Measurements from ENCODE around the gene CPXM2. TPM values are rescaled to one million over a fixed set of nuclear protein-coding genes. Genes with fewer than 3 reads are reported as not detected.

CPXM2 gene
- total and polyA plus RNA-seq, 10 of the 15 experiments (the other 5 are each of a cell fraction or from before 2014, with no cell fraction given), result 0.08 to 1.1 (median 0.58) TPM

DNA sequence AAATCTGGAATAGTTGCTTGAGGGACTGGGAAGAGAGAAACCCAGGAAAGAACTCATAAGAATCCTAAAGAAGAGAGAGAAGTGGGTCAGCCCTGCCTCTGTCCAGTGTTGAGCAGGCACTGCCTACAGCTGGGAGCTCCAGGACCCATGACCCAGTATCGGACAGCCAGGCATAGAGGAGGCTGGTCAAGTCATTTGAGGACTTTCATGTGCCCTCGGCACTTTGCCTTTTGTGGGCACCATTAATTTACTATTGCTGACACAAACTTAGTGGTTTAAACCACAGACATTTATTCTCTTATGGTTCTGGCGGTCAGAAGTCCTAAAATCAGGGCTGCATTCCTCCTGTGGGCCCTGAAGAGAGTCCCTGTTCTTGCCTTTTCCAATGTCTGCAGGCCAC is 60.3 kb downstream of the CPXM2 start:
- Histone ChIP-seq H4K20me1 (ENCODE audit: control insufficient read depth, insufficient read depth) (no peaks in the 10 kb centered on the region), H3K27me3 (replicated peaks in 1 of 2; ENCODE audit: control insufficient read depth in 2 of 2, insufficient read depth in 2 of 2, low read length in 1 of 2) (no peaks in the 10 kb centered on the region), H2AFZ (ENCODE audit: control insufficient read depth, low read depth, low read length) (no peak overlapping the region), H3K36me3 (ENCODE audit: control insufficient read depth in 2 of 2, insufficient read depth in 2 of 2, low read length in 1 of 2) (no peaks in the 10 kb centered on the region), H3K4me3 (no peak overlapping the region), H3K27ac (ENCODE audit: control insufficient read depth, insufficient read depth) (no peak overlapping the region), H3K4me2 (ENCODE audit: control insufficient read depth, insufficient read depth) (no peak overlapping the region), H3K4me1 (ENCODE audit: control insufficient read depth, insufficient read depth, low read length) (peaks cover 11% of the 10 kb centered on the region), H3K9ac (ENCODE audit: control insufficient read depth, insufficient read depth, low read length) (no peak overlapping the region), H3K9me3 (replicated peaks; ENCODE audit: control insufficient read depth, insufficient read depth, low read length) (no peaks in the 10 kb centered on the region), H3K79me2 (ENCODE audit: control insufficient read depth, insufficient read depth, low read length) (no peaks in the 10 kb centered on the region)
- BruUV-seq (replicated peaks), result no TSS peak
- SMC1A ChIA-PET (ENCODE audit: uncharacterized antibody, unreplicated experiment), result no interaction called here
- CTCF ChIA-PET, result interaction anchor here (1.1 kb wide), 1 partner anchor 12 kb away, joined by 3 read pairs; no protein-coding TSS in a partner anchor
- in situ Hi-C loops (cut with MboI), result no loop called here
- WGBS (ENCODE audit: insufficient coverage, insufficient replicate concordance, low lambda C conversion rate, missing lambda C conversion rate), result 24% methylated on average over 3 of the region's 3 CpGs
- FAIRE-seq (no peak), DNase-seq (ENCODE audit: low read depth, low spot score) (no peak), ATAC-seq (no peak)
- intact Hi-C loops (cut with micrococcal nuclease; ENCODE audit: unreplicated experiment), result no loop called here
- RAD21 ChIA-PET (ENCODE audit: unreplicated experiment), result interaction anchor here (1.2 kb wide), 1 partner anchor 28 kb away, joined by 3 read pairs; no protein-coding TSS in a partner anchor
- POLR2A ChIA-PET, result no interaction called here
- TF ChIP-seq SPI1 (IDR thresholded peaks at IDR 0.05; ENCODE audit: borderline replicate concordance, insufficient read depth, low read depth, low read length) (no peak), SIN3A (IDR thresholded peaks at IDR 0.05; ENCODE audit: low read depth, low read length) (no peak), JUNB (IDR thresholded peaks at IDR 0.05) (no peak), SUPT20H (IDR thresholded peaks at IDR 0.05; ENCODE audit: borderline replicate concordance, control insufficient read depth, low read depth, low read length) (no peak), SMAD1 (IDR thresholded peaks at IDR 0.05; ENCODE audit: low read depth, partially characterized antibody) (no peak), MYB (IDR thresholded peaks at IDR 0.05; ENCODE audit: borderline replicate concordance, low read depth, low read length) (no peak), CEBPB (IDR thresholded peaks at IDR 0.05; ENCODE audit: borderline replicate concordance in 1 of 2, low read depth in 2 of 2, low read length in 2 of 2) (no peak), IKZF1 (conservative IDR thresholded peaks at IDR 0.05) (no peak), ZNF24 (IDR thresholded peaks at IDR 0.05) (no peak), POLR2A (IDR thresholded peaks at IDR 0.05; ENCODE audit: low read depth, low read length) (no peak), CEBPZ (IDR thresholded peaks at IDR 0.05; ENCODE audit: low read depth, low read length) (no peak)
- TF ChIP-seq, protein P1, sequence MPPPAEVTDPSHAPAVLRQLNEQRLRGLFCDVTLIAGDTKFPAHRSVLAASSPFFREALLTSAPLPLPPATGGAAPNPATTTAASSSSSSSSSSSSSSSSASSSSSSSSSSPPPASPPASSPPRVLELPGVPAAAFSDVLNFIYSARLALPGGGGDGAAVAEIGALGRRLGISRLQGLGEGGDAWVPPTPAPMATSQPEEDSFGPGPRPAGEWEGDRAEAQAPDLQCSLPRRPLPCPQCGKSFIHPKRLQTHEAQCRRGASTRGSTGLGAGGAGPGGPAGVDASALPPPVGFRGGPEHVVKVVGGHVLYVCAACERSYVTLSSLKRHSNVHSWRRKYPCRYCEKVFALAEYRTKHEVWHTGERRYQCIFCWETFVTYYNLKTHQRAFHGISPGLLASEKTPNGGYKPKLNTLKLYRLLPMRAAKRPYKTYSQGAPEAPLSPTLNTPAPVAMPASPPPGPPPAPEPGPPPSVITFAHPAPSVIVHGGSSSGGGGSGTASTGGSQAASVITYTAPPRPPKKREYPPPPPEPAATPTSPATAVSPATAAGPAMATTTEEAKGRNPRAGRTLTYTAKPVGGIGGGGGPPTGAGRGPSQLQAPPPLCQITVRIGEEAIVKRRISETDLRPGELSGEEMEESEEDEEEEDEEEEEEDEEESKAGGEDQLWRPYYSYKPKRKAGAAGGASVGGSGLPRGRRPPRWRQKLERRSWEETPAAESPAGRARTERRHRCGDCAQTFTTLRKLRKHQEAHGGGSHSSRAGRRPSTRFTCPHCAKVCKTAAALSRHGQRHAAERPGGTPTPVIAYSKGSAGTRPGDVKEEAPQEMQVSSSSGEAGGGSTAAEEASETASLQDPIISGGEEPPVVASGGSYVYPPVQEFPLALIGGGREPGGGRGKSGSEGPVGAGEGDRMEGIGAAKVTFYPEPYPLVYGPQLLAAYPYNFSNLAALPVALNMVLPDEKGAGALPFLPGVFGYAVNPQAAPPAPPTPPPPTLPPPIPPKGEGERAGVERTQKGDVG (CRISPR knock-in tag; IDR thresholded peaks at IDR 0.05), result no peak
- TF ChIP-seq, protein P2, sequence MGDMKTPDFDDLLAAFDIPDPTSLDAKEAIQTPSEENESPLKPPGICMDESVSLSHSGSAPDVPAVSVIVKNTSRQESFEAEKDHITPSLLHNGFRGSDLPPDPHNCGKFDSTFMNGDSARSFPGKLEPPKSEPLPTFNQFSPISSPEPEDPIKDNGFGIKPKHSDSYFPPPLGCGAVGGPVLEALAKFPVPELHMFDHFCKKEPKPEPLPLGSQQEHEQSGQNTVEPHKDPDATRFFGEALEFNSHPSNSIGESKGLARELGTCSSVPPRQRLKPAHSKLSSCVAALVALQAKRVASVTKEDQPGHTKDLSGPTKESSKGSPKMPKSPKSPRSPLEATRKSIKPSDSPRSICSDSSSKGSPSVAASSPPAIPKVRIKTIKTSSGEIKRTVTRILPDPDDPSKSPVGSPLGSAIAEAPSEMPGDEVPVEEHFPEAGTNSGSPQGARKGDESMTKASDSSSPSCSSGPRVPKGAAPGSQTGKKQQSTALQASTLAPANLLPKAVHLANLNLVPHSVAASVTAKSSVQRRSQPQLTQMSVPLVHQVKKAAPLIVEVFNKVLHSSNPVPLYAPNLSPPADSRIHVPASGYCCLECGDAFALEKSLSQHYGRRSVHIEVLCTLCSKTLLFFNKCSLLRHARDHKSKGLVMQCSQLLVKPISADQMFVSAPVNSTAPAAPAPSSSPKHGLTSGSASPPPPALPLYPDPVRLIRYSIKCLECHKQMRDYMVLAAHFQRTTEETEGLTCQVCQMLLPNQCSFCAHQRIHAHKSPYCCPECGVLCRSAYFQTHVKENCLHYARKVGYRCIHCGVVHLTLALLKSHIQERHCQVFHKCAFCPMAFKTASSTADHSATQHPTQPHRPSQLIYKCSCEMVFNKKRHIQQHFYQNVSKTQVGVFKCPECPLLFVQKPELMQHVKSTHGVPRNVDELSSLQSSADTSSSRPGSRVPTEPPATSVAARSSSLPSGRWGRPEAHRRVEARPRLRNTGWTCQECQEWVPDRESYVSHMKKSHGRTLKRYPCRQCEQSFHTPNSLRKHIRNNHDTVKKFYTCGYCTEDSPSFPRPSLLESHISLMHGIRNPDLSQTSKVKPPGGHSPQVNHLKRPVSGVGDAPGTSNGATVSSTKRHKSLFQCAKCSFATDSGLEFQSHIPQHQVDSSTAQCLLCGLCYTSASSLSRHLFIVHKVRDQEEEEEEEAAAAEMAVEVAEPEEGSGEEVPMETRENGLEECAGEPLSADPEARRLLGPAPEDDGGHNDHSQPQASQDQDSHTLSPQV (IDR thresholded peaks at IDR 0.05), result no peak
